HG02973 (cell line): ENCODE measurements around the gene TRIO.

Experiments
- ATAC-seq: cut with Tn5 transposase; IDR thresholded peaks from one replicate; pipeline ENCODE4 v1.9.1; 2021; ENCODE audit warnings: moderate library complexity; ENCODE audit not compliant: unreplicated experiment

Gene TRIO

DNA sequence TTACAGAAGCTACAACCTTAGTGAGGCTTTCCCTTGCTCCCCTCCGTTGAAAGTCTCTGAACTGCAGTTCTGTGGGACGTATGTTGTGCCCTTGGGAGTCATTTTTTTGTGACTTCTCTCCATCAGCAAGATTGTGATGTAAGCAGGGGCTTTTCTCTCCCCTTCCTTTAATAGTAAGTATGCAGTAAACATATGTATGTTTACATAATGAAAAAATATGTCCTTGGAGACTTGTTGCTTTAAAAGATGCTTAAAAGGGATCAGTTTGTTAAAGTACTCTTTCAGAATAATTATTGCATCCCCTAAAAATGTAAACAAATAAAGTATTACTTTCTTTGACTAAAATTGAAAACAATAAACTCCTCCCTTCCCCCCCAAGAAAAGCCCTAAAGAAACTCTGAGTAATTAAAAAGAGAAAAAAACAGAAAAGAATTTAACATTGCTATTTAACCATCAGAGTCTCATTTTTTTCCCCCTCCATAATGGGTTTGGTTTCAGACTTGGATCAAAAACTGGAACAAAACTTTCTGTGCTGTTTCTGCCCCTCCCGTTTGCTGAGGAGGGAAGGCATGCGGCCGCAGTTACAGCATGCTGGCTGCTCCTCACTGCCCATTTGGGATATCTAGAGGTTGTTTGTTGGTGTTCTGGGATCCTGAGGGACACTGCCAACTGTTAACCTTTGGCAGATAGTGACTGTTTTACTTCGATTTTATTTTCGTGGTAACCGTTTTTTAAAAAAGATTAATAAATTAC is 40.2 kb downstream of the TRIO start:
- ATAC-seq = no peak

DNA sequence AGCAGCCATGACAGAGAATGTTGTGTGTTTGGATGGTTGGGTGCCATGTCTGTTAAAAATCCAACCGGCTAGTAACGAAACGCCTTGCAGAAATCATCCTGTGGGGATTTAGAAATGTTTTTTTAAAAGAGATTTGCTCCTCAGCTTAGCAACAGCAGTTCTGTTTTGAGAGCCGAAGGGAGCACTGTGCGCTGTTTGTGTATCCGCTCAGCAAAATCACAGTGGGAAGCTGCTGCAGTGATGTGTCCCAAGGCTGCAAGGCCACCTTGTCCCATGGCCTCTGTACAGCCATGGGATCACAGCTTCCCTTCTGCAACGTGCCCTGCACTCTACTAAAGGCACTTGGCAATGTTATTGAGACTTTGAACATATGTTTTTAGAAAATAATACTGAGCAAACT is 40.9 kb downstream of the TRIO start:
- no peak for ATAC-seq

DNA sequence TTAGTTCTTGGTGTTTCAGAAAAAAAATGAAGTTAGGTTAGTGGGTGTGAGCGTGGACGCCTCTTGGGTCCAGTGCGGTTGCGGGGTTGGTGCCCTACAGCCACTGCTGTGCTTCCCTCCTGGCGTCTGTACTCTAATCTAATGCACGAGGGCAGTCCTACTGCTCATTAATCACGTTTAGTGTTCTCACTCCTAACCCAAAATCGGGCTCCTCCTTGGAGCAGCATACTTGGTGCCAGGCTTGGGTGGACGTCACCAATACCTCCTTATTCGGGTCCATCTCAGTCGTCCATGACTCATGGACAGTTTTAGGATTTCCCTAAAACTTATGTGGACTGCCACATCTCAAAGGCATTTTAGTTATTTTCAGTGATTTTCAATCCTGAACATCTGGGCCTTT is 41.6 kb downstream of the TRIO start:
- no peak for ATAC-seq

DNA sequence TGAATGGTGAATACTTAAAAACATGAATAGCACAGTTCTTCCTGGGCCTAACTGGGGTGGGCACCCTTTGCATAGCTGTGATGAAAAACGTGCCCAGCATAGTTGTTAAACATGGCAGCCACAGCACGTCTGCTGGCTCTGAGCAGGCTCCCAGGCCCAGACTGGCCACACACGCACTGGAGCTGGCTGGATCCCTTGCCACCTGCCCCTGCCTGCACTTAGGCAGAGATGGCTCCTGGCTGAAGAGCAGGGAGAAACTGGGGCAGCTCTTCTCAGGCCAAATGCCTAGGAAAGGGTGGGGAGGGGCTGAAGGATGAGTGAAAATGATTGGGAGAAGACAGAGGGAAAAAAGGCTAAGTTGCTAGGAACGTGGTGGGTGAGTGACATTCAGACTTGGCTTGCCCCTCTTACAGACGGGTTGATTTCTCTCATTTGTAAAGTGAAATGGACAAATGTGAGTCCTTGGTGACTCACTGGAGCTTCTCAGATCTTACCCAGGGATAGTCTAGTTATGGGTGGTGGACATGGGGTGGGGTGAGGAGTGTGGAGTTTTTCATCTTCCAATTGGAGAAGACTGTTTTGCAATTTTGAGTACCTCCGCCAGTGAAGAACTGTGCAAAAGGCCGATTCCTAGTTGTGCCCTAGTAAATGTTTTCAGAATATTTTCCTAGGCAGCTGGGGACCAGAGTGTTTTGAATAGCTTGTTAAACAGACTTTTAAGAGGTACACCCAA is 42.4 kb downstream of the TRIO start:
- ATAC-seq = no peak

DNA sequence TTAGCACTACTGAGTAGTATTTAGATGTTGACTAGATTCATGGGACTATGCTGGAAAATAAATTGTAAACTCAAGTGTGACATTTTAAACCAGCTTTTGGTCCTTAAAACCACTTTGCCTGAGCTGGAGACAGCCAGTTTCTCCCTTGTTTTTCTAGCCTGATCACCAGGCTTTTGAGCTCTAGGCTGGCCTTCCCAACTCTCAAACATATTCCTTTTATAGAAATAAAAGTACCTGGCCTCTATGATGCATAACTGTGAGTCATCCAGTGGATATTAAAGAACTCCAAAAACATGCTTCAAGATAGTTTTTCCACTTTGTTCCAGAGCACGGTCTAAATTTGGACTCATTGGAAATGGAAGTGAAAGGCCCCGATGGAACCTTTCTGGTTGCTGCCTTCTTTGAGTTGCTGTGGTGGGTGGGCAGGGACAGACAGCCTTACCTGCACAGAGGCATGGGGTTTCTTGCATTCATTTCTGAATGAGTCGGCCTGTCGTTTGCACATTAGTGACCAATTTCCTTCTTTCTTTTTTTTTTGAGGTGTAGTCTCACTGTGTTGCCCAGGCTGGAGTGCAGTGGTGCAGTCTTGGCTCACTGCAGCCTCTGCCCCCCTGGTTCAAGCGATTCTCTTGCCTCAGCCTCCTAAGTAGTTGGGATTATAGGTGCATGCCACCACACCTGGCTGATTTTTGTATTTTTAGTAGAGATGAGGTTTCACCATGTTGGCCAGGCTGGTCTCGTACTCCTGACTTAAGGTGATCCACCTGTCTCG is 43.1 kb downstream of the TRIO start:
- no peak for ATAC-seq

DNA sequence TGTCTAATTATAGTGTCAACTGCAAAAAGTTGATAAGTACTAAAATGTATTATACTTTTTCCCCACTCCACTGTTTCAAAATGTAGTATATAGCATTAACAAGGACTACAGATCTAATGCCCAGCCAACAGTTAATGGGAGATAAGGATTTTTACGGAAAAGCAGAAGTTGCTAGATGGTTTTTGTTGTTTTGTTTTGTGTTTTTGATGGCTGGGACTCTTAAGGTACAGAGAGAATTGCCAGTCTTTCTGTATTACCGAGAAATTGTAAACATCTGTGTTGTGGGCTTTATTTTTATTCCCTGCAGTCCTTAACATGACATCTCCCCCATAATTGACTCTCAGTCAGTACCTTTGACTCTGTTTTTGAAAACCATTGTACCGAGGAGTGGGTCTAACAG is 44.0 kb downstream of the TRIO start:
- no peak for ATAC-seq

DNA sequence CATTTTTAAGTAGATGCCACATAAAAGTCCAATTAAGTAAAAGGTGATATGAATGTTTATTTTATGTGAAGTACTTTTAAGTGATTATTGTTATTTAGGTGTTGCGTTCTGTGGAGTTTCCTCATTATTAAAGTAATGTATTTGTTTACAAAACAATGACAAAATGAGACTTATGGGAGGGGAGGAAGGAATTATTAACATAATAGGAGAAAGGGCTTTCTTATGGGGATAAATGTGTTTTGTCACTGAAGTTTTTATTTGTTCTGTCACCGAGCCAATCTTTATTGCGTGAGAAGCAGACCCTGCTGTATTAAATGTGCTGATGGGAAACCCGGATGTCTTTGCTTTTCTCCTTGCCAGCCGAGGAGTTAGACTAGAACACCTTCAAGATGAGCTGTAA is 44.5 kb downstream of the TRIO start:
- ATAC-seq = no peak

DNA sequence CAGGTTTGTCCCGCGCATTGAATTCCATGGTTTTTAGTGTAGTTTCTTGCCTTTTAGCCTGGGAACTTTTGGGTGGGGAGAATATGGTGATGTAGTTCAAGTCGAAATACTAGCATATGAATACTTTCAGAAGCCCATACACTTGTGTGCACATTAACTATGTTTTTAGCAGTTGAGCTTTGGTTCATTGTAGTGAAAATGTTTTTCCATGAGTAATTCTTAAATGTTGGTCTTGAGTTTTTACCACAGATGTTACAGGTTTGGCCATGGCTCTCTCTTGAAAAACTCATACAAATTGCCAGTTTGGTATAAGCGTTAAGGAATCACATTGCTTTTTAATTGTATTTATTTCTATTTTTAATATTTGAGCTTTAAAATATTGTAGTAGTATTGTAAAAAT is 45.6 kb downstream of the TRIO start:
- ATAC-seq = no peak

DNA sequence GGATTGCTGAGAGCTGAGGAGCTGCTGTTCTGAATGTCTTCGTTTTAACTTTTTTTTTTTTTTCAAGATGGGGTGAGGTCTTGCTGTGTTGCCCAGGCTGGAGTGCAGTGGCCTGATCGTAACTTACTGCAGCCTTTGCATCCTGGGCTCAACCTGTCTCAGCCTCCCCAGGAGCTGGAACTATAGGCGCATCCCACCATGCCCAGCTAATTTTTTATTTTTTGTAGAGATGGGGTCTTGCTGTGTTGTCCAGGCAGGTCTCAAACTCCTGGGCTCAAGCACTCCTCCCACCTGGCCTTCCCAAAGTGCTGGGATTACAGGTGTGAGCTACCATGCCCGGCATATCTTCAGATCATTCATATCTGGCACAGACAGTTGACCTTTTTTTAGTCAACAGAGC is 46.5 kb downstream of the TRIO start:
- ATAC-seq = no peak

DNA sequence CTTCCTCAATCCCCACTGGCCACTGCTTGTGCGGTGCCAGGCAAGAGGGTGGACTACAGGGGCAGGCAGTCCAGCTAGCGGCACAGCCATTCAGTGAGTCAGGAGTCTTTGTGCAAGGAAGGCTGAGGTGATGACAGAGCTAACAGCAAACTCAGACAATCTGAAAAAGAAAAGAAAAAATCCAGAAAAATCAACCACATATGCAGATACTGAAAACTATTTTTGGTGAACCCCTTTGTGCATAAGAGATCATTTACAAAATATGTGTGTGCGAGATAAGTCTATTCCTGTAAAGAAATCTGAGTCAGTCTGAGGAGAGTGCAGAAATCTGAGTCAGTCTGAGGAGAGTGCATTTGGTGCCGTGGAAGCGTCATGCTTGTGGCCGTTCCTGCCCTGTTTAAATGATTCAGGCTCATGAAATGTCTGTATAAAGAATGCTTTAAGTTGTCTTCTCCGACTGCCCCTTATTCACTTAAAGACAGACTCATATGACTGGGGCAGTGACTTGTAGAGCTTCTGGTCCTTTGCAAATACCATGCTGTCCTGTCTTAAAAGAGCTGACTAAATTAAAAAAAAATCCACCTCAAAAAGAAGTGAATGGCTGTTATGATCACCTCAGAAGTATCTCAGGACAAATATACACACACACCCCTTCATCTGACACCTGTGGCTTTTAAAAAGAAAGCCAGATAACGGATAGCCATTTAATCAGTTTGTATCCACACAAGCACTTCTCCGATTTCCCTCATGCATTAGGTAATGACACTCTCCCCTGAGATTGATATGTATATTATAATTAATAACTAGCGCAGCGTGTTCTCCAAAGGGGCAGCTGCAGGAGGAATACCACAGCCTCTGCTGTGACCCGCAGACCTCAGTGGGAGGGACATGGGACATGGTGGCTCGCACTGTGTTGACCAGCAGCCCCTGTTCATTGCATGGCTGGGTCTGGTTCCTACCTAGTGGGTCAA is 47.3 kb downstream of the TRIO start:
- no peak for ATAC-seq

DNA sequence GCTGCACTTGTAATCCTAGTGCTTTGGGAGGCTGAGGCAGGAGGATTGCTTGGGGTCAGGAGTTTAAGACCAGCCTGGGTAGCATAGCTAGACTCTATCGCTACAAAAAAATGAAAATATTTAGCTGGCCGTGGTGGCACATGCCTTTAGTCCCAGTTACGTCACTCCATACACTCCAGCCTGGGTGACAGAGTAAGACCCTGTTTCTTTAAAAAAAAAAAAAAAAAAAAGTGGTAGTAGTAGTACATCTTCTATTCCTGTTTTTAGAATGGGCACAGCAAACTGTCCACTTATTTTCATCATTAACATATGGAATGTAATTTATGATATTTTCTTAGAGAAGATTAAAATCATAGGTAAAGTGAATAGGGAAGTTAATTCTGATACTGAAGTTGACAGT is 48.2 kb downstream of the TRIO start:
- ATAC-seq = no peak

DNA sequence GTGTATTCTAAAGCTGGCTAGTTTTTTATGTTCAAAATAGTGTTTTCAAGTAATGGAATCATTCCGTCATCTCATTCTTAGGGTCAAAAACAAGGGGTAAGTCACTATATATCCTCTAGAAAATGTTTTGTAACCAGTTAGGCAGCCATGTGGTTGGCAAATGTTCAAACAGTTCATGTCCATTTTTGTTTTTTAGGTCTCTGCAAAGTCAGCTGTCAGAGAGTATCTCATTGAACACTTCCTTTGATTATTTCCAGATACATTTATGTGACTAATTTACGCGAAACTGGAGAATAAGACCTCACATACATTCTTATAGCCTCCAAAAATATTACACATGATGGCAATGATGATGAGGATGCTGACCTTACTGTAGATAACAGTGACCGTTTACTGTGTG is 50.4 kb downstream of the TRIO start:
- no peak for ATAC-seq

DNA sequence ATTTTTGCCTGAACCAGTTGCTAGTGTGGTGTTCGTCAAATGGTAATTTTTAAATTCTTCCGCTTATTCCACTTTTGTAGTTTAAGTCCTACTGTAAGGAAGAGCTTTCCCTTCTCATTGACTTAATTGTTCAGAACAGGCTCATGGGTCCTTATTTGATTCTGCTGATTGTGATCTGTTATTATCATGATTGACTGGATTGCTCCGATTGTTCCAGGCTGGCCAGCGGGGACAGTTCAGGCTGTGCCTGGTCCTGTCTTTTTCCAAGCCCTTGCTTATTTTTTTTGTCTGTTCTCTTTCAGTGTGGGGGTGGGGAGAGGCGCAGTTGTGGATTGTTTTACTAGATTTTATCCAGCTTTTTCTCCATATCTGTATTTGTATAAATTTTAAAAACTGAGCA is 52.4 kb downstream of the TRIO start:
- no peak for ATAC-seq

DNA sequence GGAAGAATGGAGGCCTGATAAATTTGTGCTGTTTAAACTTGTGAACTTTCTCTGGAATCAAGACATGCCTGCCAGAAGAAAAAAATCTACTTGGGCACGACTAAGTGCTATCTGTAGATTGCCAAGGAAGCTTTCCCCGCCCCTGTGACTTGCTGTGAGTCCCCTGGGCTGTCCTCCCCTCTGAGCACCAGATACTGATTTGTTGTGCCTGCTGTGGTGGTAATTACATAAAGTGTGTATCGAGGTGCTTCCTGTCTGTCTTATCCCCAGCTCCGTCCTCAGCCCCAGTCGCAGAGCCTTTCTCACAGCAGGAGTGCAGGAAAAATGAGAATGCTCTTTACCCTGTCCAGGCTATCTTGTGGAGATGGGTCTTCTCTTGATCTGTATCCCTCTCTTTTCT is 53.9 kb downstream of the TRIO start:
- ATAC-seq = no peak

DNA sequence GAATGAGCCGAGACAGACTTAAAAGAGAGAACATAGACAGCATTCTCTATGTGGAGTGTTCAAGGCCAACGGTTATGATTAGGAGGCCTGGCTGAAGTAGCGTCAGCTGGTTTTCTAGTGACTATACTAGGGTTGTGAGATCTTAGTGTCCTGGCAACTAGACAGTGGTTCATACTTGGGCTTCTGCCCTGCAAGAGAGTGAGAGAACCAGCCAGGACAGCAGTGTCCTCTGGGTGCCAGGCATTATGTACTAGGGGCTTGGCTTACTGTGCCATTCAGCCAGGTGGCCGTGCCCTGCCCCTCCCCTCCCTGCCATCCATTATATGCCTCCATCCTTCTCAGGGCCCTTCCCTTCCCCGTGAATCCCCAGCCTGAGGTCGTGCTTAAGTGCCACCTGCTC is 56.8 kb downstream of the TRIO start:
- ATAC-seq = no peak

DNA sequence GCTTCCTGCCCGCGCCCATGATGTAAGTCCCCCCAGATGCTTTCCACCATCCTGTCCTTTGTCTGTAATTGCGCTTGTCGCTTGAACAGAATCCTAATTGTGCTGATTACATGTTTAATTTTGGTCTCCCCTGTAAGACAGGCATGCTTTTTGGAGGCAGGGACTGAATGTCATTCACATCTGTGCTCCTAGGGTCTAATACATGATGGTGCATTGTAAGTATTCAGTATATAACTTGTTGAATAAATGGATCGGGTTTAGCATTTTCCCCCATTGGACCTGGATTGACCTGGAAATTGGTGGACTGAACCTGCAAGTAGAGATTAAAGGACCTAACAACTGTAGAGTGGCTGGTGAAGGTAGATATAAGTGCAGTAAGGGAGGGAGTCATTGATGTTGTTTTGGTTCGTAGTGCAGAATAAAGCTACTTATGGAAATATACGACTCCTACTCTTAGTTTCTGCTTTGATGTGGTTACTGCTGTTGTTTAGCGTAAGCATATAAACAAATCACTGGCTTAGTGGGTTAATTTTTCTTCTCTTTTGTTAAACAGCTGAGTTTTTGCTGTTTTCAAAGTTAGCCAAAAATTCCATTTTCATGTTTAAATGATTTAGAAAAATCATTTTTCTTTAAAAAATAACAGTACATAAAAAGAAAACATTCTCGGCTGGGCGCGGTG is 57.3 kb downstream of the TRIO start:
- no peak for ATAC-seq

DNA sequence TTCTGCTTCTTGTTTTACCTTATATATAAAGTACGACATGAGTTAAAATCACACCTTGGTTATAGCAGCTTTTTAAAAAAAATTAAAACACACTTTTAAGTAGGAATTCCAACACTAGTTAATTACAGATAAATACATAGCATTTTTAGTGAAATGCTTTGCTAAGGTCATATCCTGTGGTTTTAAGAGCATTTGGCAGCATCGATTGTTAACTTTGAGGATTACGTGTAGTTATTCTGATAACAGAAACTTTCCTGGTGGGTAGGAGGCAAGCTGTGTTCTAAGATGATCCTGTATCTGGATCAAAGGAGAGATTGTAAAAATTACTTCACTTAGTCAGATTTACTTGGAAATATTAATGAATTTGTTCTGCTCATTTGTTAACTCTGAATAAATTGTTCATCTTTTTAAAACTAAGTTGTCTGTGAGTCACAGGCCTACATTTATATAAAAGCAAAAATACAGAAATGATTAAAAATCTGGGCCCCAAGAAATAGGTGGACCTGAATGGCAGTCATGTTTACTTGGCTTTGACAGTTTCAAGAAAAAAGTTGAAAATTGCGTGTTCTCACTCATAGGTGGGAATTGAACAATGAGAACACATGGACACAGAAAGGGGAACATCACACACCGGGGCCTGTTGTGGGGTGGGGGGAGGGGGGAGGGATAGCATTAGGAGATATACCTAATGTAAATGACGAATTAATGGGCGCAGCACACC is 58.3 kb downstream of the TRIO start:
- ATAC-seq = no peak

DNA sequence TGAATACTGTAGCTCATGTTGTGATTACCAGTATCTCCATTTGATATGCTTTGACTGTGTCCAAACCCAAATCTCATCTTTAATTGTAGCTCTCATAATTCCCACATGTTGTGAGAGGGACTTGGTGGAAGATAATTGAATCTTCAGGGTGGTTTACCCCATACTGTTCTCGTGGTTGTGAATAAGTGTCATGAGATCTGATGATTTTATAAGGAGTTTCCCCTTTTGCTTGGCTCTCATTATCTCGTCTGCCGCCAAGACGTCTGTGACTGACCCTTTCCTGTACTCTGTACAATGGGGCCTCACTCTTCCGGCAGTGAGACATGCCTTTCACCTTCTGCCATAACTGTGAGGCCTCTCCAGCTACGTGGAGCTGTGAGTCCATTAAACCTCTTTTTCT is 59.3 kb downstream of the TRIO start:
- no peak for ATAC-seq

DNA sequence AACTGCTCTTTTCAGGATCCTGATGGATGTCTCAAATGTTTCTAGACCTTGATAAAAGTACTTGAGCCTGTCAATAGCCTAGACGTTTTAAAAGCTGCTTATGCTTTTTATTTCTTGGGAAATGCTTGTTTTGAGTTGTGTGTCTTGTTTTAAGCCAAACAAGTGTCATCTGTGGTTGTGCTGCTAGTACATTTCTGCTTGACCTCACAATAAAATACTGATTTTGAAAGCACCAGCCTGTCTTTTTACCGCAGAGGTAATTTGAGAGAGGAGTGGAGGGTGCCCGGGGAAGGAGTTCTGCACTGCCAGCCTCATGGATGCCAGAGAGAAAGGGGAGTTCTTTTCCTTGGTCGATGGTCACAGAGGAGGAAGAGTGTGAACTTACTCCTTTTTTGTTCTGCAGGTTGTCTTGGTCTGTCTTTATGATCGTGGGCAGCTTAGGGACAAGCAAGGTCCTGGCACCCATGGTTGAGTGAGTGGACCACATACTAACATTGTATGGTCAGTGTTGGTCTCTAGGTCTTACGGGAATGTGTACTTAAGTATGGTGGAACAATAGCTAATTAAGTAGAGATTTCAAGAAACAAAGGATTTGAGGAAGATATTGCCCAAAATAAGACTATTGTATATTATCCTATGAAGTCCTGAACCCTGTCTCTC is 61.0 kb downstream of the TRIO start:
- no peak for ATAC-seq
